ENCODE results near the gene MCM3AP.

Gene MCM3AP

GRCh38 chr21:46285206-46285661 is at the start of gene MCM3AP:
Gene MCM3AP (minus strand): TSS chr21:46285611. CDS start chr21:46285286, 325 bp downstream.
- no peak for DNase-seq

GRCh38 chr21:46334351-46335140 is 49.1 kb upstream of the MCM3AP start:
- no peak for DNase-seq

- no peak for DNase-seq
Measured at GRCh38 chr21:46329796-46330195, 44.4 kb upstream of the MCM3AP start.

GRCh38 chr21:46328151-46328550 is 42.7 kb upstream of the MCM3AP start:
- DNase-seq: no peak

- DNase-seq: no peak
Measured at GRCh38 chr21:46327711-46328110, 42.3 kb upstream of the MCM3AP start.

GRCh38 chr21:46326110-46326703 is 40.8 kb upstream of the MCM3AP start:
- peak; percentile 12 for DNase-seq

- peak; percentile 46 for DNase-seq
Measured at GRCh38 chr21:46325073-46325912, 39.9 kb upstream of the MCM3AP start.

- DNase-seq: peak; percentile 77
Measured at GRCh38 chr21:46324390-46325072, 39.1 kb upstream of the MCM3AP start.

- peak; percentile 93 for DNase-seq
Measured at GRCh38 chr21:46323710-46324389, 38.4 kb upstream of the MCM3AP start, which contains the start of the genes C21orf58 and PCNT. Gene C21orf58 (minus strand): TSS chr21:46323870. CDS start chr21:46322738, 1,132 bp downstream. Gene PCNT (plus strand): TSS chr21:46324156. CDS start chr21:46324229, 73 bp downstream.

GRCh38 chr21:46323227-46323709 is 37.9 kb upstream of the MCM3AP start:
- DNase-seq: no peak

GRCh38 chr21:46322351-46323226 is 37.2 kb upstream of the MCM3AP start:
- DNase-seq: no peak

GRCh38 chr21:46320331-46320801 is 35.0 kb upstream of the MCM3AP start:
- no peak for DNase-seq

- DNase-seq: no peak
Measured at GRCh38 chr21:46319186-46319585, 33.8 kb upstream of the MCM3AP start.

- no peak for DNase-seq
Measured at GRCh38 chr21:46318464-46318845, 33.0 kb upstream of the MCM3AP start.

GRCh38 chr21:46317710-46318463 is 32.5 kb upstream of the MCM3AP start:
- DNase-seq: peak; percentile 22

GRCh38 chr21:46316708-46317324 is 31.4 kb upstream of the MCM3AP start:
- no peak for DNase-seq

- no peak for DNase-seq
Measured at GRCh38 chr21:46314441-46315020, 29.1 kb upstream of the MCM3AP start.

GRCh38 chr21:46312949-46313348 is 27.5 kb upstream of the MCM3AP start:
- no peak for DNase-seq

GRCh38 chr21:46311568-46311967 is 26.2 kb upstream of the MCM3AP start:
- no peak for DNase-seq

All from NCI-H526 treated with DMSO at 0.1 percent for 48 hours (cell line).